Right hindlimb (tissue), 1 donor: ENCODE measurements around the gene DMAC2.
"Not testable (repeated sequence)": the region's sequence is repeated elsewhere in the genome, so short reads cannot be mapped to it uniquely, and the experiment has no call there.

Experiments used
- DNase-seq: peaks from one replicate; pipeline ENCODE4 v3.0.0-alpha.2; 2018

The DMAC2 gene

DNA sequence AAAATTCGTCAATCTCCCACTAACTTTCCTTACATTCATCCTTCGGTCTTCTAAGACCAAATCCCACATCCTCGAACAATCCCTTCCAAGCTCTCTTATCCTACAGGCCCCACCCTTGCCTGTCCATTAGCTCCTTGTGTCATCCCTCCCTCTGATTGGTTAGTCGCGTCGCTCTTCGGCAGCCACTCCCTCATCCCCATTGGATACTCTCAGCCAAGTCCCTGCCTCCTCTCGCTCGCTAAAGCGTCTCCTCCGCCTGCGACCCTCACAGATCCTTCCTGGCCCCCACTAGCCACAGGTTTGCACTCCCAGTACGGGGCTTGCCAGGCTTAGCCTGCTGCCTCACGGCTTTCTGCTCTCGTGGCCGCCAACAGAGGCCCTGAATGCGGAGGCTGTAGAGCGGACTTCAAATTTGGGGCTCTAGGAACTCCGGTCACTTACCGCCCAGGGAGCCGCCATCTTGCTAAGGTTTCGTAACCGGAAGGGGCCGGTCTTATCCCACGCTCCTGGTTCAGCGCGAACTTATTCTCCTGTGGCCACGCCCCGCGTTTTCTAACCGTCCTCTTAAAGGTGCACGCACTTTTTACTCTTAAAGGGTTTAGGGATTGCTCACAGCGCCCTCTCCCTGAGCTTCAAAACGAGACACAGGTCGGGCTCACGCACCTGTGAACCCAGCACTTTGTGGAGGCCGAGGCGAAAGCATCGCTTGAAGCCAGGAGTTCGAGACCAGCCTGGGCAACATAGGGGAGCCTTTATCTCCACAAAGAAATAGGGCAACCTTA is at the start of gene DMAC2:
TSS of gene DMAC2 (minus strand) at position 472 of the 782 bp plus-strand sequence. CDS start at position 459, 13 bp downstream.
- peak; percentile 97 for DNase-seq

DNA sequence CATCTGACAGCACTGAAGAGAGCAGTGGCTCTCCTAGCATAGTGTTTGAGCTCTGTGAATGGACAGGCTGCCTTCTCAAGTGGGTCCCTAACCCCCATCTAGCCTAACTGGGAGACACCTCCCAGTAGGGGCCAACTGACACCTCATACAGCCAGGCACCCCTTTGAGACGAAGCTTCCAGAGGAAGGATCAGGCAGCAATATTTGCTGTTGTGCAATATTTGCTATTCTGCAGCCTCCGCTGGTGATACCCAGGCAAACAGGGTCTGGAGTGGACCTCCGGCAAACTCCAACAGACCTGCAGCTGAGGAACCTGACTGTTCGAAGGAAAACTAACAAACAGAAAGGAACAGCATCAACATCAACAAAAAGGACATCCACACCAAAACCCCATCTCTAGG is 47.2 kb upstream of the DMAC2 start:
- DNase-seq = not testable (repeated sequence)

DNA sequence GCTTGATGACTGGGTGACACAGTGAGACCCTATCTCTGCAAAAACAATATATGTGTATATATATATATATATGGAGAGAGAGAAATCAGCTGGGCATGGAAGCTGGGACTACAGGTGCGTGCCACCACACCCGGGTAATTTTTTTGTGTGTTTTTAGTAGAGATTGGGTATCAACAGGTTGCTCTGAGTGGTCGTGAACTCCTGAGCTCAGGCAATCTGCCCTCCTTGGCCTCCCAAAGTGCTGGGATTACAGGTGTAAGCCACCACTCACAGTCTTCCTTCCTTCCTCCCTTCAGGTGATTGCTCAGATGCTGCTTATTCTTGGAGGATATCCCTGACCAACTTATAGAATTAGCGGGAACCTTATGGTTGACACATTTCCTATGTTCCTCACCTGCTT is 45.1 kb upstream of the DMAC2 start:
- no peak for DNase-seq

DNA sequence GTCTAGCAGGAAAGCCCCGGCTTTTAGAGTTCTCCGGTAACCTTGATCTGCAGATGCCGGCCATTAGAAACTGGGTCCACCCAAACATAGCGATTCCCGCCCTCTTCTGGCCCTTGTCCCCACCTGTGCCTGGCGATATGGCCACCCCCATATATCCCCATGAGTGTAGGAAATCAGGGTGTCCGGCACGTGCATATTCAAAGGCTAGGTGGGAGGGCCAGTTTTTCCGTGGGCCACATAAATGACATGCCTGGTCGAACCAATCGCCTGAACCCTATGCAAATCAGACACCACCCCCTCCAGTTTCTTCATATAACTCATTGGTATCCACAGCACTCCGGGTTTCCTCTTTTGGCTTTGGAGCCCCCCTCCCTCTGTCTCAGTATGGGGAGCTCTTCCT is 40.6 kb upstream of the DMAC2 start:
- no peak for DNase-seq

DNA sequence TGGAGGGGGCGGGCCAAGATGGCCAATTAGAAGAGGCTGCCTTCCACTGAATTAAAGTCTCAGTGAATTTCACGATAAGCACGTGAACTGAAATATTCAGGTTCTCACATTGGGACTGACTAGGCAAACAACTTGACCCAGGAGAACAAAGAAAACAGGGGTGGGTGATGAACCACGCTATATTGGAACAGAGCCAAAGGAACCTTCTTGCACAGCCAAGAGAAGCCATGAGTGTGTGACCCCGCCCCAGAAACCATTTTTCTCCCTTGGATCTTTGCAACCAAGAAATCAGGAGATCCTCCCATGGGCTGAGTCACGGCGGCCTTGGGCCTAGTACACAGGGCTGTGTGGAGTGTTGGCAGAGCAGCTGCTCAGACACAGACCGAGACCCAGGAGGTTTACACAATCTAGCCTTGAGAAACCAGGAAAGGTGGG is 40.1 kb upstream of the DMAC2 start:
- no peak for DNase-seq

DNA sequence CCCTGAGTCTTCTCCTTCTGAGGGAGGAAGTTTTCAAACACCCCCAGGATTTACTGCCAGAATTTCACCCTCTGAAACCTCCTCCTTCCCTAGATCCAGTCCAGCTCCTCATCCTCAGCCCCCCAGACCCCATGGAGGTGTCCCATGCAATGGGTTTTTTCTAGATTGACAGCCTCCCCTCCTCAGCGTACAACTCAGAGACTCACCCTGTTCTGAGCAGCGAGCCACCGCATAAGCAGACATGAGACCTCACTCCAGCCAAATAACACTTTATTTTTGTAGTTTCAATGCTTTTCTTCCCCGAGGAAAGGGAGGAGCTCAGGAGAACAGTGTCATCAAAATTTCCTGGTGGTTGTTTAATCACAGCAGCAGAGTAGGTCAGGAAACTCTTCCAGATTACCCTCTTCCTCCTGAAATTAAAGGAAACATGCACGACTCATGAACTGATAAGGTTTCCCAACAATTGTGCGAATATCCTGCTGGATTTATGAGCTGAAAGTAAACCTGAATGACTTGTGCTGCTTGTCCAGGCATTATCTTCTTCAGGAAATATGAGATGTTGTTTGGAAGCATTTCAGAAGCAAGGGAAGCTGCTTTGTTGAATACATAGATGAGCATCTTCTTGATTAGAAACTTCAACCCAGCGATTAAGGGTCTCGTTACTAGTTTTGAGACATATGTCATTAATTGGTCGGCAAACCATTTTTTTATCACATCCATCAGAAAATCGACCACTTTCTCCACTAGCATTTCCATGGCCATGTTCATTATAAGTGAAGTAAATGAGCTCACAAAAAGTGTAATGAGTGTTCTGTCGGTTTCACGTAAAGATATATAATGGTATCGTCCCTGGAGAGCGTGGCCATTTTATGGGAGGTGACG is 39.4 kb upstream of the DMAC2 start:
- no peak for DNase-seq

DNA sequence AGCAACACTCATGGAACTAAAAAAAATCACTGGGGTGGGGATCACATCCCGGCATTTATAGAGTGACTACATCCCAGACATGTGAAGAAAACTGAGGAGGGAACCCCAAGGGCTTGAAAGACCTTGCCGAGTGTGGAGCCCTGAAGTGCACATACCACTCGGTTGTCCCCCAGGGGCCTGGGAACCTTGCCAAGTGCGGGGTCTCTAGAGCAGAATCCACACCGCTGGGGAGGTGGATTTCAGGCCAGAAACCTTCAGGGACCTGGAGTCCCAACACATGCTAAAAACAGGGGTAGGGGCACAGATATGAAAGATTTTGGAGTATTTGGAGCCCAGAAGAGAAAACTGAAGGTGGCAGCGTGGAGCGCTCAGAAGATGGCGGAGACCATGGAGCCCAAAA is 38.5 kb upstream of the DMAC2 start:
- no peak for DNase-seq

DNA sequence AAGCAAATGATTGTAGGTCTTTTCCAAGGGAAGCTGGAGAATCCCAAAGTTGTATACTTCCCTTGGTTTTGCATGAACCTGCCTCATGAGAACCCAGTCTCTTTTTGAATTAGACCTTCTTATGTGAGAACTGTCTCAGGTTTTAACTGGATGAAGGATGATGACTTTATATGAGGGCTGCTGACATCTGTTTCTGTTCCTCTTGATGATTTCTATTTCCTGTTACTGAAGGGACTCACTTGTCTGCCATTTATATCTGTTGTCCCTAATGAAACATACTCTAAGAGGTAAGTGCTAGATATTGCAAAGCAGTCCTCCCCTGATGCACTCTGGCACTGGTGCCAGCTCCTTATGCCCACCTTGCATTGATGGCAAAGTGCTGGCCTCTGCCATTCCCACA is 36.9 kb upstream of the DMAC2 start:
- DNase-seq = no peak

DNA sequence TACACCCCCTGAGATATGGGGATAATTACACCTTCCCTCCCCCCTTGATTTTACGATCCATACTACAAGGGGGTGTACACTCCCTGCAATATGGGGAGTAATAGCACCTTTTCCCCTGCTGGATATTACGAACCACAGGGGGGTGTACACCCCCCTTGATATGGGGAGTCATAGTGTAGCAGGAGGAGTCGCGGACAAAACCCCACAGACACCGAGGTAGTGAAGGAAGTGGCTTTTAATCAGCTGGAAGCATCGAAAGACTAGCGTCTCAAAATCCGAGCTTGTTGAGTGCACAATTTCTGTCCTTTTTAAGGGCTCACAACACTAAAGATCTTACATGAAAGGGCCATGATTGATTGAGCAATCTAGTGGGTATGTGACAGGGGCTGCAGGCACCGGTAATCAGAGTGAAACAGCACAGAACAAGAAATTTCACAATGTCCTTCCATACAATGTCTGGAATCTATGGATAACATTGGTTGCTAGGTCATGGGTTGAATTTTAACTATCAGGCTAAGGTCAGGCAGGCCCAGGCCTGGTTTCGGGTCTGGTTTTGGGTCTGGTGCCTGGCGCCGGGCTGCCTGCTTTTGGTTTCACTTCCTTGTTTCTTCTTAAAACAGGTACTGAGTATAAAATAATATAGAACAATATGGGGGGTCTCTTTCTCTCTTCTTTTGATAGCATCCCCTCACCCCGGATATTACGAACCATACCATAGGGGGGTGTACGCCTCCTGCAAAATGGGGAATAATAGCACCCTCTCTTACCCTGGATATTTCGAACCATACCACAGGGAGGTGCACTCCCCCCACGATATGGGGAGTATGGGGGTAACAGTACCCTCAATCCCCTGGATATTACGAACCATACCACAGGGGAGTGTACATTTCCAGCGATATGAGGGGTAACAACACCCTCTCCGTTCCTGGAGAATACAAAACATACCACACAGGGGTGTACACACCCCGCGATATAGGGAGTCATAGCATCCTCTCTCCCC is 23.8 kb upstream of the DMAC2 start:
- not testable (repeated sequence) for DNase-seq

DNA sequence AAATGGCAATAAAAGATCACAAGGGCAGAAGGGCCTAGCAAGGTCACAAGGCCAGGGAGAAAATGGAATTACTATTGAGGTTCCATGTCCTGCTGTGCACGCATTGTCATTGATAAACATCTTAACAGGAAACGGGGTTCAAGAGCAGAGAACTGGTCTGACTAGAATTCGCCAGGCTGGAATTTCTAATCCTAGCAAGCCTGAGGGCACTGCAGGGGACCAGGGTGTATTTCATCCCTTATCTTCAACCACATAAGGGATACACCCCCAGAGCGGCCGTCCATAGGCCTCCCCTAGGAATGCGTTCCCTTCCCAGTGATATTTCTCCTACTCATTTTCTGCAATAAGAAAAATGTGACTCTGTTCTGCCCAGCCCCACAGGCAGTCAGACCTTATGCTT is 22.8 kb upstream of the DMAC2 start:
- DNase-seq = no peak

DNA sequence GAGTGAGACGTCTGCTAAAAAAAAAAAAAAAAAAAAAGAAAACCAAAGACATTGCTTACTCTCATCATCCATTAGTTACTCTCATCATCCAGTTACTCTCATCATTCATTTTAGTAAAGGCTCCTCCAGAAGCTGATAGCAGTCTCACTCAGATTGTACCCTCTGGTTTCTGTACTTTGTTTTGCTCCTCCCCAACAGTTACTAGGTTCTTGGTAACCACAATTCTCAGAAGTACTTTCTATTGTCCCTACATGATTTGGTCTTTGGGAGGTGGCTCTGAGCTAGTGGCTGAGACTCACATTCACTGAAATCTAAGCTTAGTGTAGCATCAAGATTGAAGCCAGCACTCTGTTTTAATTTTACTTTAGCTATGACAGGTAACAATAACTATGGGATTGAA is 17.5 kb upstream of the DMAC2 start:
- DNase-seq = no peak

DNA sequence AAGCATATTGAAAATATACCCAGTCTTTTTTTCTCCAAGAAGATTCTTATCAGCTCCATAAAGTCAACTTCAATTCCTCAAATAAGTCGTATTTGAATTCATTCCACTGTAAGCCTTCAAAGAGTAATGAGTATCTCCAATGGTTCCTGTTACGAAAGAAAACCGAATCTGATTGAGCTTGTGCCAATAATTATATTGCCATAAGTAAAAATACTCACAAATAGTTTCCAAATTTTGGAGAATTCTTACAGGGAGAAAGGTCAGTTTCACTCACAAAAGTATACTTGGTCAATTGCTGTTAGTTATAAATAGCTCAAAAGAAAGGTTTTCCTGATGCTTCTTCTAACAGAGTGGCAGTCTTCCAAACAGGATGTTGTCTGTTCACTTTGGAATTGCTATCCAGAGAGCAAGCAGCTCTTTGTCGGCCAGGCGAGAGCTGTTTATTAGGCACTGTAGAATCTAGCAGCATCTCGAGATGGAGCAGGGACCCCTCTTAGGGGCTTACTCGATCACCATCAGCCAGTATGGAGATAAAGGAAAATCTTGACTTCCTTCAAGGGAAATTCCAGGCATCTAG is 16.7 kb upstream of the DMAC2 start:
- no peak for DNase-seq

DNA sequence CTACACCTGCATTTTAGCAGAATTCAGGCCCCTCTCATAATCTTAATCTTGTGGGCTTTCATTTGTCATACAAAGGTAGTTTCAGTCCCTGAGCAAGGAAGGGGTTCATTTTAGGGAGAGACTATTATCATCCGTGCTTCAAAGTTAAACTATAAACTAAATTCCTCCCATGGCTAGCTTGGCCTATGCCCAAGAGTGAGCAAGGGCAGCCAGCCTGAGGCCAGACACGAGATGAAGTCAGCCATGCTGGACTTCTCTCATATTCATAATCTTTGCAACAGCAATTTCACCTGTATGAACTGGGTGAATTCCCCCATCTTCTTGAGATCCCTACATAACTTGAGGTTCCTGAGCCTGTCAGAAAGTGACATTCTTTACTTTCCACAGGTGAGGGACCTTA is 16.2 kb upstream of the DMAC2 start:
- DNase-seq = no peak

DNA sequence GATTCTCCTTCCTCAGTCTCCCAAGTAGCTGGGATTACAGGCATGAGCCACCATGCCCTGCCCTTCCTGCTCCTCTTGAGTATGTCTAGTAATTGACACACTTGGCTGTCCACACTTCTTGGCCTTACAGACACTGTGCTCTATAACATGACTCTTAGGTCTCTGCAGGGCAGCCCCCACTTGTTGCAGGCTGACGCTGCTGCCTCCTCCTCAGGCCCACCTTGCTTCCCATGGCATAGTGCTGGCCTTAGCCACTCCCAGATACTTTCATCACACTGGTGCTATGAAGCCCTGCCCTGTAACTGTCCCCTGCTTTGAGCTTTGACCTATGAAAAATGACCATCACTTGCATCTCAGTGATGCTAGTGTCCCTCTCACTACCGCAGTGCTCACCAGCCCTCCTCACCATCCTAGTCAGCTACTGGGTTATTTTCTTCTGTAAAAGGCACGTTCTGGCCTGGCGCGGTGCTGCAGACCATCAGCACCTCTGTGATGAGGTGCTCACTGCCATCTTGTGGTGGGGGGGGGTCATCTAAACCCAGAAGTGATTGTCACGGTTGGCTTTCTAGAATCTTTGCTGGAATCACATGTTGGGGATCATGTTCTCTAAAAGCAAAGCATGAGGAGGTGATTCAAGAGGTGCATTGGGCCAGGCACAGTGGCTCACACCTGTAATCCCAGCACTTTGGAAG is 13.0 kb upstream of the DMAC2 start:
- no peak for DNase-seq

DNA sequence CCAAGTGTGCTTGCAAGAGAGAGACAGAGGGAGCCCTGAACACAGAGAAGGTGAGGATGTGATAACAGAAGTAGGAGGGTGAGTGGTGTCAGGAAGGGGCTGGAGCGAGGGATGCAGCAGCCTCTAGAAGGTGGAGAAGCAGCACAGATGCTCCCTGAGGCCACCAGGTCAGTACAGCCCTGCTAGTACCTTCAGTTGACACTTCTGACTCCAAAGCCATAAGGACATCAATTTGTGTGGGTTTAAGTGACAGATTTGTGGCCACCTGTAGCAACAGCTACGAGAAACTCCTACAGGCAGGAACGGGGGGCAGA is 10.1 kb upstream of the DMAC2 start:
- DNase-seq = no peak

DNA sequence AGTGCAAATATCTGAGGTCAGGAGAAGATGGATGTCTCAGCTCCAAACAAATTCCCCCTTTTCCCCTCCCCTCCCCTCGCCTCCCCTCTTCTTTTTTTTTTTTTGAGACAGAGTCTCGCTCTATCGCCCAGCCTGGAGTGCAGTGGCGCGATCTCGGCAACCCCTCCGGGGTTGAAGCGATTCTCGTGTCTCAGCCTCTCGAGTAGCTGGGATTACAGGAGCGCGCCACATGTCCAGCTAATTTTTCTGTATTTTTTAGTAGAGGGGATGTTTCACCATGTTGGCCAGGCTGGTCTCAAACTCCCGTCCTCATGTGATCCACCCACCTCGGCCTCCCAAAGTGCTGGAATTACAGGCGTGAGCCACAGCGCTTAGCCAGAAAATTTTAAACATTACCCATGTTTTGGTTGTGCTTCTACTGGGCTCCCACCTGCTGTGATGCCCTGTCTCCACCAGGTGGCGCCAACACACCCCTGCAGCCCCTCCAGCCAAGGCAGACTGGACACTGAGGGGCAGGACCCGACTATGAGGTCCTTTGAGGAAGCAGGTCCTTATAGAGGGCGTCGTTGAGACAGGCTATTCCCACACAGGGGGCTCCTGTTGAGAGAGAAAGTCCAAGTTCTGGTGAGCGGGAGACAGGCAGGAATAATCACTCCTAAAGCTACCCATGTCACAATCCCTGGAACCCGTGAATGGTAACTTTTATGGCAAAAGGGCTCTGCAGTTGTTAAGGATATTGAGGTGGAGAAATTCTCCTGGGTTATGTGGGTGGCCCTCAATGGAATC is 9.6 kb upstream of the DMAC2 start:
- peak; percentile 87 for DNase-seq

DNA sequence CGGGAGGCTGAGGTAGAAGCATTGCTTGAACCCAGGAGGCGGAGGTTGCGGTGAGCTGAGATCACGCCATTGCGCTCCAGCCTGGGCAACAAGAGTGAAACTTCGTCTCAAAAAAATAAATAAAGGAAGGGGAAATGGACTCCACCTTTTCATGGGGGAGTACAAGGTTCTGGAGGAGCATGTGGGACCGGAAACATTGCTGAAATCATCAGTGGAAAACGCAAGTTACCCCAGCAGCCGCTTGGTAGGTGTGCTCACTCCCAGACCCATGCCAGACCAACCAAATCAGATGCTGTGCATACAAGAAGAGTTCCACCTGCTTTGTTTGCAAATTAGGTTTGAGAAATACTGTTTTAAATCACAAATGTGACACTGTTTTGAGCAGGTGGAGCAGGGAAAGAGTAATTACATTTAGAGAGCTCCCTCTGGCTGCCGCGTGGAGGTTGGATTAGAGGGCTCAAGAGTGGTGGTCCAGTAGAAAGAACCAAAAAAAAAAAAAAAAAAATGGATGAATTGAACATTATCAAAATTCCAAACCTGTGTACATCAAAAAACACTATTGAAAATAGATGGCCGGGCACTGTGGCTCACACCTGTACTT is 8.1 kb upstream of the DMAC2 start:
- DNase-seq = no peak

DNA sequence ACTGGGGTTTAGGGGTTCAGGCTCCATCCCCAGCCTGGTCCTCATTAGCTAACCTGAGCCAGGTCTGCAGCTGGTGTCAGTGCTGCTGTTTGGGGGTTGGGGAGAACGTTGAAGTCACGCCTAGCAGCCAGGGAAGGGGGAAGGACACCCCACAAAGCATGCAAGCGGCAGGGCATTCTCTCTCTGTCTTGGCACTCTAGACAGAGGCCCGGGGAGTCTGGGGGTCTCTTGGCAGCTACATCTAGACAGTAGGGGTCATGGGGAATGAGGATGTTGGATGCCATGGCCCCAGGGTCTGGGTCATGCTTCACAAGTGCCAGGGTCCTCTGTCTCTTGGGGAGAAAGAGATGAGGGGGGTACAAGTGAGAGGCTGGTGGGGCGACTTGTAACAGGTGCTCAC is 5.9 kb upstream of the DMAC2 start:
- no peak for DNase-seq

DNA sequence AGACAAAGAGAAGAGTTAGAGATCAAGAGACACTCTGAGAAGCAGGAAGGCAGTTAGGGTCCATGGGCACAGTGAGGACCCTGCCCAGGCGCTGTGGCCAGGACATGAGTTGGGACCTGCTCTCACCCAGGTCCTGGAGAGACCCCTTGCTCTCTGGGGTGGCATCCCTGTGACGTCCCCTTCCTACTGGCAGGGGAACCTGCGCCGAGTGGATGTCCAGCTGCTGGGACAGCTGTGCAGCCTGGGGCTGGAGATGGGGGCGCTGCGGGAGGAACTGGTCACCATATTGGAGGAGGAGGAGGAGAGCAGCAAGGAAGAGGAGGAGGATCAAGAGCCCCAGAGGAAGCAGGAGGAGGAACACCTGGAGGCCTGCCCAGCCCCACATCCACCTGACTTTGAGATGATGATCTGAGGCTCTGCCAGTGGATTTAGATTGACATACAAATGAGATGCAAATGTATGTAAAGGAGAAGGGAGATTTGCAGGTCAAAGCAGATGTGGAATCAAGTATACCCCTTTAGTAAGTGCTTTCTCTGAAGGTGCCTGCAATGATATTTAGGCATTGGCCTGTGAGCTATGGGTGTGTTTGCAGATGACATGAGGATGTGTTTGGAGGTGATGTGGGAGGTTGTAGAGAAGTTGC is 4.2 kb upstream of the DMAC2 start:
- DNase-seq = no peak
